ENCODE data around the gene SLC30A3.

The SLC30A3 gene

GRCh38 chr2:27256855-27257454 is 5.9 kb downstream of the SLC30A3 start:
- no peak for DNase-seq

- no peak for DNase-seq
These were observed 7.2 kb downstream of the SLC30A3 start for GRCh38 chr2:27255660-27256059.

GRCh38 chr2:27255187-27255586 is 7.7 kb downstream of the SLC30A3 start:
- DNase-seq, result no peak

DNA sequence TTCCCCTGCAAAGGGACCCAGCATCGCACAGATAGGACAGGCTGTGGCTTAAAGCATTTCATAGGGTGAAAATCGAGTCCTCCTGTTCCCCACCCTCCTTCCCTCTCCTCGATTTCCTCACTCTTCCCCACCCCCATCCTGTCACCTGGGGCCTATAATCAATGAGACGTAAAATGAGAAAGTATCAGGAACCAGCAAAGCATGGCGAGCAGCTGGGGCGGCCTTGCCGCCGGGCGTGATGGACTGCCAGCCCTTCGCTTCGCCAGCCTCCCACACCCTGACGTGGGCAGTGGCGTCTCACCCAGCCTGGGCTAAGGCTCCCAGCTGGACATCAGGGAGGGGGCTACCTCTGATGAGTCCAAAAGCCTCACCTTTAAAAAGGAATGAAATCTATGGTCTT is 11.1 kb downstream of the SLC30A3 start:
- no peak for DNase-seq

- DNase-seq, result no peak
These were observed 12.0 kb downstream of the SLC30A3 start for GRCh38 chr2:27250652-27251379.

DNA sequence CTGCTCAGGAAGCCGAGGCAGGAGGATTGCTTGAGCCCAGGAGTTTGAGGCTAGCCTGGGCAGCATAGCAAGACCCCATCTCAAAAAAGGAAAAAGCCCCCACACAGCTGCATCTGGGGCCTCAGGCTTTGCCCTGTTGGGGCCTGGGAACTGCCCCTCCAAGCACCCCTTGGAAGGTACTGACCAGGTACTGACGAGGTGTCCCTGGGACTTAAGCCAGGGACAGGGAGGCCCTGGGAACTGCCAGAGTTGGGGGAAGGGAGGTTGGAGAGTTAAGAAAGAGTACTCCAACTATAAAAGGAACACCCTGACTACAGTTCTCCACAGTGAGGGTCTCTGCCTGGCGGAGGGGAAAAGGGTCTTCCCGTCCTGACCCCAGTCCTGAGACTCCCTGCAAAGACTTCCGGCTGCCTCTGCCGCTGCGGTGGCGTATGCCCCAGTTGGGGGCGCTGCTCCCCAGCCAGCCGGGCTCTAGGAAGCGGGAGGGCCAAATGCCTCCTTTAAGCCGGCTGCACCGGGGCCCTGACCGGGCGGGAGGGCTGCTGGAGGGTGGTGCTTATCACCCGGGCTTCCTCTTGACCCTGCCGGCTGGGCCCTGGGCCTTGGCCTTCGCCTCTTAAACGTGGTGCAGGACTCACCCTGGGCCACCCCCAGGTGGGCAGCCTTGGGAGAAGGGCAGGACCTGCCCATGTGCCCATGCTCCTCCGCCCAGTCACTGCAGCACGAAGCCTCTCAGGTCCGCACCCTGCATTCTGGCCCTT is 12.8 kb downstream of the SLC30A3 start:
- peak; percentile 84 for DNase-seq

- DNase-seq, result no peak
These were observed 13.5 kb downstream of the SLC30A3 start for GRCh38 chr2:27249159-27249890.

DNA sequence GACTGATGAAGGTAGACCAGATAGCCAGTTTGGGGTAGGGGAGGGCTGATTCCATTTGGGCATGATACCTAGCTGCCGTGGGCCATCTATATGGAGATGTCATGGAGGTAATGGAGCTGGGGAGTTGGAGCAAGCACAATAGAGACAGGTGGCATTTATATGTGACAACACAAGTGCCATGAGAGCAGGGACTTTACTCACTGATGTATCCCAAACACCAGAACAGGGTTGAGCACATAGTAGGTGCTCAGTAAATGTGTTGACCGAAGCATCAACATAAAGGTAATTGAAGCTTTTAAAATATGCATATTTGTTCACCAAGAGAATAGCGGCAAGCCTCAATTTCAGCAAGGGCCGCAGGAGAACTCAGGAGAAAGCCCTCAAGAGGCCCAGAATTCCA is 15.0 kb downstream of the SLC30A3 start:
- DNase-seq, result no peak

GRCh38 chr2:27245626-27246025 is 17.2 kb downstream of the SLC30A3 start:
- DNase-seq, result no peak

- no peak for DNase-seq
These were observed 17.7 kb downstream of the SLC30A3 start for GRCh38 chr2:27245116-27245515.

- no peak for DNase-seq
These were observed 19.3 kb downstream of the SLC30A3 start for GRCh38 chr2:27243391-27244130.

- DNase-seq, result no peak
These were observed 20.3 kb downstream of the SLC30A3 start for GRCh38 chr2:27242614-27242951.

GRCh38 chr2:27241761-27242613 is 20.9 kb downstream of the SLC30A3 start:
- DNase-seq, result peak; percentile 56

DNA sequence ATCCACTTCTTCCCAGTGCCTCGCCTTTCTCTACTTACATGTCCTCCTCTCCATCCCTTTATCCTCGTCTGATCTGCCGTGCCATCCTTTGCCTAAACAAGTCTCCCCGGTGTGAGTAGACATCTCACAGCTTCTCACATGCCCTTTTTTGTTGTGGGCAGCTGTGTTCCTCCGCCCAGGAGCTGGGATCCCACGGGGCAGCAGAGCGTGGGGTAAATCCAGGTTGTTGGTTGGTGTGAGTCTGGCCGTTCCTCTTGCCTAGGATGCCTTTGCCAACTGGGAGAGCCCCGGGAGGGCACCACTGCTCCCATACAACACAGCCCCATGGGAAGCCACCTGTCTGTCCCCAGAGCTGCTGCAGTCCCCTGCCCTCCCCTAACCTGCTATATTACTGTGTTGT is 22.4 kb downstream of the SLC30A3 start:
- DNase-seq, result no peak

- DNase-seq, result no peak
These were observed 23.9 kb downstream of the SLC30A3 start for GRCh38 chr2:27238976-27239375.

GRCh38 chr2:27237341-27237945 is 25.4 kb downstream of the SLC30A3 start:
- DNase-seq, result no peak

DNA sequence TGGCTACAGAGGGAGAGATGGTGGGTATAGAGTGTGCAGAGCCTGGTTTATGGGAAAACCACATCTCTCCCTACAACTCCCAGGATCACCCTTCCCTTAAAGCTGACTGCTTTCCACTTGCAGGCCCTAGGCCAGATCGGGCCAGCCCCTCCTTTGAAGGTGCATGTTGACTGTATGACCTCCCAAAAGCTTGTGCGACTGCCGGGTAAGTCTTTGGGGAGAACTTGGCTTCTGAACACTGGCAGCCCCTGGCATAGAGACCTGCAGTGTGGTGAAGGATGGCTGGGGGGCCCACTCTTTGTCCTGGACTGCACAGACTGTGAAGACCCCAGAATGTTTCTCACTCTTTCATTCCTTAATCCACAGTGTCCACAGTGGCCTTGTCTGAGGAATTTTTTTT is 26.2 kb downstream of the SLC30A3 start:
- no peak for DNase-seq

DNA sequence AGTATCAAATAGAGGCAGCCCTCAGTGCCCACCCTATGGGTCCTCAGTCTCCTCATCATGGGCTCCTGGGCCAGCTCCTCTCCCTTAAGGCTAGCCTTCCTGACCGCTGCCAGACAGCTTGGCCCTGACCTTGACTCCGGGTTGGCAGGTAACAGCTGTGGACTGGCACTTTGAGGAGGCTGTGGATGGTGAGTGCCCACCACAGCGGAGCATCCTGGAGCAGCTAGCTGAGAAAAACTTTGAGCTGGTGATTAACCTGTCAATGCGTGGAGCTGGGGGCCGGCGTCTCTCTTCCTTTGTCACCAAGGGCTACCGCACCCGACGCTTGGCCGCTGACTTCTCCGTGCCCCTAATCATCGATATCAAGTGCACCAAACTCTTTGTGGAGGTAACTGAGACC is 26.7 kb downstream of the SLC30A3 start:
- DNase-seq, result no peak

DNA sequence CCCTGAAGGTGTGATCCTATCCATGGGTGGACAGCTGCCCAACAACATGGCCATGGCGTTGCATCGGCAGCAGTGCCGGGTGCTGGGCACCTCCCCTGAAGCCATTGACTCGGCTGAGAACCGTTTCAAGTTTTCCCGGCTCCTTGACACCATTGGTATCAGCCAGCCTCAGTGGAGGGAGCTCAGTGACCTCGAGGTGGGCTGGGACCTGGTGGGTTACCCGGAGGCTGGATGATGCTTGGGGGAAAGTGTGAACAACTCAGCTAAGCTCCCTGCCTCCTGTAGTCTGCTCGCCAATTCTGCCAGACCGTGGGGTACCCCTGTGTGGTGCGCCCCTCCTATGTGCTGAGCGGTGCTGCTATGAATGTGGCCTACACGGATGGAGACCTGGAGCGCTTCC is 29.5 kb downstream of the SLC30A3 start:
- DNase-seq, result no peak

GRCh38 chr2:27231921-27232320 is 30.9 kb downstream of the SLC30A3 start:
- no peak for DNase-seq

DNA sequence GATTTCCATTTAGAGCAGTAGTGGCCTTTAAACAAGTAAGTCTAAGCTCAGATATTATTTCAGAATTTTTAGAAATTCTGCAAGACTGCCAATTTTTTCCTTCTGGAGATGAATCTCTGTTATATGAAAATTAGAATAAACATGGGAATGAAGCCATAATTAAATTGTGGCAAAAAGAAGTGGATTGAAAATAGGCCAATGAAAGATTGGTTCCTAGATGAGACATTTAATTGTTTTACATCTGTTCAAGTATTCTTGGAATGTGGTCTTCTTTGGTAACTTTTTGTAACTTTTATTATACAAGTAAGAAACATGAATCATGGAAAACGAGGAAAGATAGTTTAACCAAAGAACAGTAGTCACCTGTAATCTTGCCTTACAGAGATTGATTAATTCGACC is 35.3 kb downstream of the SLC30A3 start:
- no peak for DNase-seq
